ENCODE data around the gene SMAD2.

DNA sequence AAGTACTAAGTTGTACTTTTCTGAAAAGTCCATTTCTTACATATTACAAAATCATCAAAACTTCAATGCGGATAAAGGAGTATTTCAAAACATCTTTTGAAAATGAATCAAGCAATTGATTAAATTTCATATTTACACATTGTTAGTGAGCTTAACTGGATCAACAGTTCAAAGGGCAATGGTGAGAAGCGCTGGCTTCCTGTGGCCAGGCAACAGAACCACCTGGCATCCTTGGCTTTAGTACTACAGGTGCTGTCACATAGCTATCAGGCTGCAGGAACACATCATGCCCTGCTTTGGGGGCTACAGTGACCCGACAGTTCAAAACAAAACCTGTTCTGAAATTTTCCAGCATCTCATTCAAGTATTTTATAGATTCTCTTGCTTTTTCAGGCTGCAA lies 59.2 kb downstream of the SMAD2 start:
- TF ChIP-seq POLR2AphosphoS5 (IDR thresholded peaks at IDR 0.05; ENCODE audit: low read depth, low read length), result no peak
- TF ChIP-seq, protein P1, sequence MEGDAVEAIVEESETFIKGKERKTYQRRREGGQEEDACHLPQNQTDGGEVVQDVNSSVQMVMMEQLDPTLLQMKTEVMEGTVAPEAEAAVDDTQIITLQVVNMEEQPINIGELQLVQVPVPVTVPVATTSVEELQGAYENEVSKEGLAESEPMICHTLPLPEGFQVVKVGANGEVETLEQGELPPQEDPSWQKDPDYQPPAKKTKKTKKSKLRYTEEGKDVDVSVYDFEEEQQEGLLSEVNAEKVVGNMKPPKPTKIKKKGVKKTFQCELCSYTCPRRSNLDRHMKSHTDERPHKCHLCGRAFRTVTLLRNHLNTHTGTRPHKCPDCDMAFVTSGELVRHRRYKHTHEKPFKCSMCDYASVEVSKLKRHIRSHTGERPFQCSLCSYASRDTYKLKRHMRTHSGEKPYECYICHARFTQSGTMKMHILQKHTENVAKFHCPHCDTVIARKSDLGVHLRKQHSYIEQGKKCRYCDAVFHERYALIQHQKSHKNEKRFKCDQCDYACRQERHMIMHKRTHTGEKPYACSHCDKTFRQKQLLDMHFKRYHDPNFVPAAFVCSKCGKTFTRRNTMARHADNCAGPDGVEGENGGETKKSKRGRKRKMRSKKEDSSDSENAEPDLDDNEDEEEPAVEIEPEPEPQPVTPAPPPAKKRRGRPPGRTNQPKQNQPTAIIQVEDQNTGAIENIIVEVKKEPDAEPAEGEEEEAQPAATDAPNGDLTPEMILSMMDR (IDR thresholded peaks at IDR 0.05), result no peak
- TF ChIP-seq, protein P2, sequence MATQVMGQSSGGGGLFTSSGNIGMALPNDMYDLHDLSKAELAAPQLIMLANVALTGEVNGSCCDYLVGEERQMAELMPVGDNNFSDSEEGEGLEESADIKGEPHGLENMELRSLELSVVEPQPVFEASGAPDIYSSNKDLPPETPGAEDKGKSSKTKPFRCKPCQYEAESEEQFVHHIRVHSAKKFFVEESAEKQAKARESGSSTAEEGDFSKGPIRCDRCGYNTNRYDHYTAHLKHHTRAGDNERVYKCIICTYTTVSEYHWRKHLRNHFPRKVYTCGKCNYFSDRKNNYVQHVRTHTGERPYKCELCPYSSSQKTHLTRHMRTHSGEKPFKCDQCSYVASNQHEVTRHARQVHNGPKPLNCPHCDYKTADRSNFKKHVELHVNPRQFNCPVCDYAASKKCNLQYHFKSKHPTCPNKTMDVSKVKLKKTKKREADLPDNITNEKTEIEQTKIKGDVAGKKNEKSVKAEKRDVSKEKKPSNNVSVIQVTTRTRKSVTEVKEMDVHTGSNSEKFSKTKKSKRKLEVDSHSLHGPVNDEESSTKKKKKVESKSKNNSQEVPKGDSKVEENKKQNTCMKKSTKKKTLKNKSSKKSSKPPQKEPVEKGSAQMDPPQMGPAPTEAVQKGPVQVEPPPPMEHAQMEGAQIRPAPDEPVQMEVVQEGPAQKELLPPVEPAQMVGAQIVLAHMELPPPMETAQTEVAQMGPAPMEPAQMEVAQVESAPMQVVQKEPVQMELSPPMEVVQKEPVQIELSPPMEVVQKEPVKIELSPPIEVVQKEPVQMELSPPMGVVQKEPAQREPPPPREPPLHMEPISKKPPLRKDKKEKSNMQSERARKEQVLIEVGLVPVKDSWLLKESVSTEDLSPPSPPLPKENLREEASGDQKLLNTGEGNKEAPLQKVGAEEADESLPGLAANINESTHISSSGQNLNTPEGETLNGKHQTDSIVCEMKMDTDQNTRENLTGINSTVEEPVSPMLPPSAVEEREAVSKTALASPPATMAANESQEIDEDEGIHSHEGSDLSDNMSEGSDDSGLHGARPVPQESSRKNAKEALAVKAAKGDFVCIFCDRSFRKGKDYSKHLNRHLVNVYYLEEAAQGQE (IDR thresholded peaks at IDR 0.05; ENCODE audit: insufficient read depth in 1 of 2, low read depth in 2 of 2, low read length in 1 of 2), result no peak
